ENCODE results near the gene TSC2.

Gene TSC2

GRCh38 chr16:2002406-2003230, 45.2 kb upstream of the TSC2 start:
- TF ChIP-seq, protein P1, sequence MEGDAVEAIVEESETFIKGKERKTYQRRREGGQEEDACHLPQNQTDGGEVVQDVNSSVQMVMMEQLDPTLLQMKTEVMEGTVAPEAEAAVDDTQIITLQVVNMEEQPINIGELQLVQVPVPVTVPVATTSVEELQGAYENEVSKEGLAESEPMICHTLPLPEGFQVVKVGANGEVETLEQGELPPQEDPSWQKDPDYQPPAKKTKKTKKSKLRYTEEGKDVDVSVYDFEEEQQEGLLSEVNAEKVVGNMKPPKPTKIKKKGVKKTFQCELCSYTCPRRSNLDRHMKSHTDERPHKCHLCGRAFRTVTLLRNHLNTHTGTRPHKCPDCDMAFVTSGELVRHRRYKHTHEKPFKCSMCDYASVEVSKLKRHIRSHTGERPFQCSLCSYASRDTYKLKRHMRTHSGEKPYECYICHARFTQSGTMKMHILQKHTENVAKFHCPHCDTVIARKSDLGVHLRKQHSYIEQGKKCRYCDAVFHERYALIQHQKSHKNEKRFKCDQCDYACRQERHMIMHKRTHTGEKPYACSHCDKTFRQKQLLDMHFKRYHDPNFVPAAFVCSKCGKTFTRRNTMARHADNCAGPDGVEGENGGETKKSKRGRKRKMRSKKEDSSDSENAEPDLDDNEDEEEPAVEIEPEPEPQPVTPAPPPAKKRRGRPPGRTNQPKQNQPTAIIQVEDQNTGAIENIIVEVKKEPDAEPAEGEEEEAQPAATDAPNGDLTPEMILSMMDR (IDR thresholded peaks at IDR 0.05; ENCODE audit: low read depth, low read length), result no peak

GRCh38 chr16:2003231-2003826, 44.5 kb upstream of the TSC2 start:
- no peak for DNase-seq (ENCODE audit: extremely low read depth, low read depth)
- TF ChIP-seq, protein P1 (IDR thresholded peaks at IDR 0.05; ENCODE audit: low read depth, low read length), result no peak

More at GRCh38 chr16:2002406-2003230, 45.2 kb upstream of the TSC2 start:
- DNase-seq (ENCODE audit: extremely low read depth, low read depth), result no peak

DNA sequence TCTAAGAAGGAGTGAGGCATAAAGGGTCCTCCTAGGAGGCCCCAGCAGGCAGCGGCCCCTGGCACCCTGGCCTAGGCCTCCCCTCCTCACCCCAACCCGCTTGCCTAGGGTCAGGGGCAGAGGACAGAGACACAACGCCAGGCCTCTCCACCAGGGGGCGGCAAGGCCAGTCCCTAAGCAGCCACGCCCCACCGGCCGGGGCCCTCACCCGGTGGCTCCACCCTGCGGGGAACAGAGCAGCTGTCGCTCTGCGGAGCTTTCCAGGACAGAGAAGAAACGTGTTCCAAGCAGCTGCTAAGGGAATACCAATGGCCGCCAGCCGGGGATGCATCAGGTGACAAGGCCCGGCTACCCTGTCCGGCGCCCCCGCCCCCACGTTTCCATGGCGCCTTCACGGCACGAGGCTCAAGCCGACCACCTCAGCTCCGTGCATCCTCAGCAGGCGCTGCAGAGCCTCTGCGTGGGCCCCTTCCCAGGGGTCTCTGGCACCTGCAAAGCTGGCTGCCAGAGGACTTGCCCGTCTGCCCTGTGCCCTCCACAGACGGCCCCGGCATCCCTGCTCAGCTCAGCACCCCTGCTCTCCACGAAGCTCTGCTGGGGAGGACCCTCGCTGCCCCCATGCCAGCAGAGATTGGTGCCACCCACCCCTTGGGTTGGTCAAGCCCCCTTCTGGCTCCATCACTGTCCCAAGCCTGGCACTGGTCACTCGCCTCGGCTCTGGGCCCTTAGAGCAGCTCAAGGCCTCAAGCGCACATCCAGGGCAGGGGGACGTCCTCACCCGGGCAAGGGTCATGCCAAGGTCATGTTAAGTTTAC, 43.8 kb upstream of the TSC2 start:
- TF ChIP-seq, protein P1 (IDR thresholded peaks at IDR 0.05; ENCODE audit: low read depth, low read length), result peak; percentile 89
- DNase-seq (ENCODE audit: extremely low read depth, low read depth), result peak; percentile 42

- DNase-seq (ENCODE audit: extremely low read depth, low read depth), result no peak
- TF ChIP-seq, protein P1 (IDR thresholded peaks at IDR 0.05; ENCODE audit: low read depth, low read length), result no peak
Observed at GRCh38 chr16:2004795-2005517, 42.8 kb upstream of the TSC2 start.

- no peak for DNase-seq (ENCODE audit: extremely low read depth, low read depth)
- TF ChIP-seq, protein P1 (IDR thresholded peaks at IDR 0.05; ENCODE audit: low read depth, low read length), result no peak
Observed at GRCh38 chr16:2005646-2006045, 42.1 kb upstream of the TSC2 start.

- no peak for DNase-seq (ENCODE audit: extremely low read depth, low read depth)
- TF ChIP-seq, protein P1 (IDR thresholded peaks at IDR 0.05; ENCODE audit: low read depth, low read length), result no peak
Observed at GRCh38 chr16:2006317-2006716, 41.5 kb upstream of the TSC2 start.

Measured in AG09319 (cell line).